ENCODE data around the gene OR4D1.

The OR4D1 gene

DNA sequence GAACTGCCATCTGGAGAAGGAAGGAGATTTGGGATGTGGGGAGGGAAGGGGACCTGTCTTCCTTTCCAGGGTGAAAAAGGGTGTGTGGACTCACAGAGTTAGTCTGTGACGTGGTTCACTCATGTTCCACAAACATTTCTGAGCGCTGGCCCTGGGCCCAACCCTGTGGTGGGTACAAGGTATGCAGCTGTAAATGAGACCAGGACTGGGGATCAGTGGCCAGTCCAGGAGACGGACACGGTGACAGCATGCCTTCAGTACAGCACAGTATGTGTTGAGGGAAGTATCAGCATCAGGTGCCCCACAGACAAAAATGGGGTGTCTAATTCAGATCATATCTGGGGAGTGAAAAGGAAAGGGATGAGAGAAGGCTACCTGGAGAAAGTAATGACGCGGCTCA is 38.9 kb downstream of the OR4D1 start:
- no peak for DNase-seq (ENCODE audit: low spot score)
- no peak for TF ChIP-seq CTCF (IDR thresholded peaks at IDR 0.05; ENCODE audit: extremely low read depth, missing control alignments)

GRCh38 chr17:58187675-58188074 is 39.5 kb downstream of the OR4D1 start:
- DNase-seq (ENCODE audit: low spot score), result no peak
- no peak for TF ChIP-seq CTCF (IDR thresholded peaks at IDR 0.05; ENCODE audit: extremely low read depth, missing control alignments)

- DNase-seq (ENCODE audit: low spot score), result no peak
- TF ChIP-seq CTCF (IDR thresholded peaks at IDR 0.05; ENCODE audit: extremely low read depth, missing control alignments), result no peak
Measured at GRCh38 chr17:58189436-58190146, 41.4 kb downstream of the OR4D1 start.

GRCh38 chr17:58191241-58191896 is 43.2 kb downstream of the OR4D1 start:
- DNase-seq (ENCODE audit: low spot score), result no peak
- no peak for TF ChIP-seq CTCF (IDR thresholded peaks at IDR 0.05; ENCODE audit: extremely low read depth, missing control alignments)

GRCh38 chr17:58192612-58193011 is 44.4 kb downstream of the OR4D1 start, which contains the start of gene EPX:
EPX (plus strand) TSS chr17:58192726; CDS start chr17:58192847, 121 bp downstream.
- DNase-seq (ENCODE audit: low spot score), result no peak
- TF ChIP-seq CTCF (IDR thresholded peaks at IDR 0.05; ENCODE audit: extremely low read depth, missing control alignments), result no peak

- no peak for TF ChIP-seq CTCF (IDR thresholded peaks at IDR 0.05; ENCODE audit: extremely low read depth, missing control alignments)
- no peak for DNase-seq (ENCODE audit: low spot score)
Measured at GRCh38 chr17:58193641-58194255, 45.6 kb downstream of the OR4D1 start.

DNA sequence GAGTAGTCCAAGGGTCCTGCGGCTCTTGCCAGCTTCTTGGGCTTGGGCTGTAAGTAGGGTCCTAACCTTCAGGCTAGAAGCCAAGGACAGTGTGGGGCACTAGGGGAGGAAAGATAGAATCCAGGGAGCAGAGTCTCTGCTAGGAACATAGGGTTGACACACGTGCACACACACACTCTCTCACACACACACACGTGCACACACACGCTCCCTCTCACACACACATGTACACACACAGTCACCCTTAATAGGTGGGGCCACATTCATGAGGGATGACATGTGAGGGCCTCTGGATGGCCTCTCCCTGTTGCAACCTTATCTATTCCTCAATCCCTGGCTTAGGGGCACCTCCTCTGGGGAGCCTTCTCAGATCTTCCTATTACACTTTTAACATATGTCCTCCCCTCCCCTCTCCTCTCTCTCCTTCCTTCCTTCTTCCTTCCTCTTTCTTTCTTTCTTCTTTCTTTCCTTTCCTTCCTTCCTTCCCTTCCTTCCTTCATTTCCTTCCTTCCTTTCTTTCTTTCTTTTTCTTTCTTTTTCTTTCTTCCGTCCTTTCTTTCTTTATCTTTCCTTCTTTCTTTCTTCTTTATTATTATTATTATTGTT is 47.4 kb downstream of the OR4D1 start:
- no peak for DNase-seq (ENCODE audit: low spot score)
- no peak for TF ChIP-seq CTCF (IDR thresholded peaks at IDR 0.05; ENCODE audit: extremely low read depth, missing control alignments)
